ENCODE measurements around the gene NEFH. TPM values are rescaled to one million over a fixed set of nuclear protein-coding genes. Genes with fewer than 3 reads are reported as not detected.

NEFH gene
- polyA plus RNA-seq, 10 donors: 0.29 to 6.5 (median 3.1) TPM

DNA sequence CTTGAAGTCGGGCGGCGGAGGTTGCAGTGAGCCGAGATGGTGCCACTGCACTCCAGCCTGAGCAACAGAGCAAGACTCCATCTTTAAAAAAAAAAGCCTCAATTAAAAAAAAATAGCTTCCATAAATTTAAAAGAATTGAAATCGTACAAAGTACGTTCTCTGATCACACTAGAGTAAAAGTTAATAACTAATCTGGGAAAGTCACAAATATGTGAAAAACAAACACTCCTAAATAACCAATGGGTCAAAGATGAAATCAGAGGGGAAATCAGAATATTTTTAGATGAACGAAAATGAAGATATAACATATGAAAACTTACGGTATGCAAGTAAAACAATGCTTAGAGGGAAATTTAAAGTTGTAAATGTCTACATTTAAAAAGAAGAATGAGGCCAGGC is 19.8 kb downstream of the NEFH start:
- DNase-seq: no peak

DNA sequence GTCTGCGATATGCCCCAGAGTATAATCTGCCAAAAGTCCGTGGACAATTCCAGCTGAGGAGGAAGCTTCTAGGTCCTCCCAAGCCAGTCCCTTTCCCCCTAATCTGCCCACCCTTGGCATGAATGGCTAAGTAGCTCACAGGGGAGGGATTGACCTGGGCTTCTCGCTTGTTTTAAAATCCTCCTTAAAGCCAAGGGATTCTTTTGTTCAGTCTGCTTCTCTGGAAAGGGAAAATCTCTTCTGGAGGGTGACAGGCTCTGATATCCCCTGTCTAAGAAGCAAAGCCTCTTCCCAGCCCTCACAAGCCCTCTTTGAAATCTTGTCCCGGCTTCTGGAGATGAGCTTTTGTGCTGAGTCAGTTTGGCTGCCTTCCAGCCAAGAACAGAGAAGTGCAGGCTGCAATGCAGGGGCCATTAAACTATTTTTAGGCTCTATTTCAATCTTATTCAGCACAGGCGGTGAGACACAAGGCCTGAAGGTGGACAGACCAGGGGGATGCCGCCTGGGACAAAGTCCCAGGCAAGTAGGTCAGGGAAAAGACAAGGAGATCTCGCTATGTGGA is 23.9 kb downstream of the NEFH start:
- DNase-seq: peak; percentile 66 to 78 (median 76)

DNA sequence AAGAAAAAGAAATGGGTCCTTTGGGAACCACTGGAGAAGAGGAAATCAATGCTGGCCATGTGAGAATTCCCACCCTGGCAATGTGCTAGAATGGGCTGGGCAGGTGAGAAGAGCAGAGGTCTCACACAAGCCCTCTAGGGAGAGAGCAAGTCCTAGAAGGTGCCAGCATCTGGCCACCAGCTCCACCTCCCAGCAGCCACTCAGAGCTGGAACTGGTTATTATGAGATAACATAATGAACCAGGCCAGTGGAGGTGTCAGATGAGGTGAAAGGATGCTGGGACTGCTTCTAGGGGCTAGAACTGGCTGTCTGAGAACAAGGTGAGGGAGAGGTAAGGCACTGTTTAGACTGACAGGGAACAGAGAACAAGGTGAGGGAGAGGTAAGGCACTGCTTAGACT is 29.3 kb downstream of the NEFH start:
- no peak for DNase-seq

DNA sequence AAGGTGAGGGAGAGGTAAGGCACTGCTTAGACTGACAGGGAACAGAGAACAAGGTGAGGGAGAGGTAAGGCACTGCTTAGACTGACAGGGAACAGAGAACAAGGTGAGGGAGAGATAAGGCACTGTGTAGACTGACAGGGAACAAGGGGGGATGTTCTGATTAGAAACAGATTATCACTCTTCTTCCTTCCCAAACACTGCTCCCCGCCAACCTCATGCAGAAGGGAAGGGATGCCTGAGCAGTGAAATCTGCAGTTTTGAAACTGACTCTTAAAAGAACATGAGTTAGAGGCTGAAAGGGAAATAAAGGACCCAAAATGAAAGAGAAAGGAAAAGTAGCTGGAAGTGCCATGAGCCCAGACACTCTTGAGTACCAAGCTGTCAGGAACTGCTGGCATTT is 29.8 kb downstream of the NEFH start:
- no peak for DNase-seq

DNA sequence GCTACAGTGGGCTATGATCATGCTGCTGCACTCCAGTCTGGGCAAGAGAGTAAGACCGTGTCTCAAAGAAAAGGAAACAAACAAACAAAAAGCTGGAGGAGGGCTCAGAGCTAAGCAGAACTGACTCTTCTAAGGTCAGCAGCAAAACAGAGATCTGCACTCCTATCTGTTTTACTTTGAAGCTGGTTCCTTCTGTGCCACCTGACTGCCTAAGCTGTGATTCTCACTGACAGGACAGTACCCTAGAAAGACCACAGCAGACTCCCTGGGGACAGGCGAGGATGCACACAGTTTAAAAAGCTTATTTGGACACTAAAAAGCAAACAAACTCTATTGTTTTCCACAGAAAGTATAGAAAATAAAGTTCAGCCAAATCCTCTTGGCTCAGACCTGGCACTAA is 30.5 kb downstream of the NEFH start:
- no peak for DNase-seq

DNA sequence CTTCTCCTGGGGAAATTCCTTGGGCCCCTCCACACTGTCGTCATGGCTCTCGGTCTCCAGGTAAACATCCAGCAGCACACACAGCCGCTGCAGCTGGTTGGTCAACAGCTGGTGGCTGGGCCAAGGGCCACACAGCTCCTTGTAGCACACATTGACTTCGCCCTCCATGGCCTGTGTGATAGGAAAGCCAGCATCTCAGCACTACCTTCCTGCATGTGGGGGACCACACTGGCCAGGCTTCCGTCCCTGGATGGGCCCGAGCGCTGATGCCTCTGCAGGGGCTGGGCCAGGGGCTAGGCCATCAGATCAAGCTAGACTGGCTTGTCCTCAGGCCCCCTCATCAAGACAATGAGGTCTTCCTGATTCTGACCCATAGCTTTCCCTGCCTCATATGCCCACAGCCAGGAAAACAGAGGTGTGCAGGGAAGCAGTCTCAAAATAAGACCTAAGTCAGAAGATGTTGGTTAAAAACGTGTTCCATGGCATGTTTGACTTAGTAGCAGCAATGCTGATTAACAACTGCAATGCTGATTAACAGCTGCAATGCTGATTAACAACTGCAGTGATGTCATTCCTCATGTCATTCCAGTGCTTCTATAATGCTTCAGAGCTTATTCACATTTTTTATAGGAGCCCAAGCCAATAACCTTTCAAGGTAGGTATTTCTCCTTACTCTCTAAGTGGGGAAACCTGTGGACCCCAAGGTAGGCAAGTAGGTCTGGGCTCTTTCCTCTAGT is 31.3 kb downstream of the NEFH start:
- DNase-seq: no peak

DNA sequence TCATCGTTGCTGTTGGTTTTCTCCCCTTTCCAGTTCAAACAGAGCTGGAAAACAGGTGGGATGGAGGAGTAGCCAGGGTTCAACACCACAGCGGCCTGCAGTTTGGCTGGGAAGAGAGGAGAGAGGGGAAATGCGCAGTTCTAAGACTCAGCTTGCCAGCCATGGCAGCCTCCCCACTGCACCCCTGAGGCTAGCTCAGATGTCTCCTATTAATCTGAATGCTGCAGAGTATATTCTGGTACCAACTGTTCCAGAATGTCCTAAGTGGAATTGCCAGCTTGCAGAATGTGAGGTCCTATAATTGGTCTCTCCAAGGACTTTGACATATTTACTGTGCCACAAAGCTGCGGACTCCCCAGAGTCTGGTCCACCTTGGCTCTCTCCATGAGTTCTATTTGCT is 32.0 kb downstream of the NEFH start:
- no peak for DNase-seq

DNA sequence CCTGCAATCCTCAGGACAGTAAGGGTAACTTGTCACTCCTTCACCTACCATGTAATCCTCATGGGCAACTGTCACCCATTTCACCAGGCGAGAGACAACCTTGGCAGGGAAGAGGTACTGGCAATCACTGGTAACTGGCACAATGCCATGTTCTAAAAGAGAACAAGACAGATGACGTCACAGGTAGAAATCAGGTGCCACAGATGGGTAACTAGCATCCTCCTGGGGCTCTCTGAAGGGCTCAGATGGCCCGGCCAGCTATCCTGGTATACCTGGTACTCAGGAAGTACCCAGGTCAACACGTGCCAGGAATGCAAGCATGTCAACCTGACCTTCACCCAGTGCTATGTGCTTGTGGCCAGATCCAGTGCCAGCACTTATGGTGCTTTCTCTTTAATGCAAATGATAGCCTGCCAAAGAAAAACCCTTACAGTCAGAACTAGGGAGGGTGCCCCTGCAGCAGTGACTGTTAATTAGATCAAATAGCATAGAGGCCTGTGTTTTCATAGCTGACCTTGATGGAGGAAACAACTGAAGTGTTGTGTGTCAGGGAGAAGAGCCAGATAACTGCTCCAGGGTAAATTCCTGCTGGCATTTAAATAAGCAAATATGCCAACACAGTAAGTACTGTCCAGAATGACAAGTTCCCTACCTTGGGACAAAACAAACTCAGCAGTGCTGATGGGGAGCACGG is 37.3 kb downstream of the NEFH start:
- DNase-seq: no peak

DNA sequence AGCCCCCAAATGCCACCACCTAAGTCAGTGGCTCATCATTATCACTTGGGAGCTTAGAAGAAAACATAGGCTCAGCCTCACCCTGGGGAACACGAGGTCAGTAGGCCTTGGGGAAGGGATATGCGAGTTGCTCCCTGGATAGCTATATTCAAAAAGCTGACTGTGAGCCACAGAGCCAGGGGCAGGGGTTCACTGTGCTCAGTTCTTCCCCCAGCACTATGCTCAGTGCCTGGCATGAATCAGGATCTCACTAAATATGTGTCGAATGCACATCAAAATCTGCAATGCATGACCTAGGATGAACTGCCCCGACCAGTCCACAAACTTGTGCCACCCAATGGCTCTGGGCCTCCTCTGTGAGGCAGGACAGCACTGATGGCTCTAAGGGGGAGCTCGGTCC is 38.4 kb downstream of the NEFH start:
- DNase-seq: no peak

DNA sequence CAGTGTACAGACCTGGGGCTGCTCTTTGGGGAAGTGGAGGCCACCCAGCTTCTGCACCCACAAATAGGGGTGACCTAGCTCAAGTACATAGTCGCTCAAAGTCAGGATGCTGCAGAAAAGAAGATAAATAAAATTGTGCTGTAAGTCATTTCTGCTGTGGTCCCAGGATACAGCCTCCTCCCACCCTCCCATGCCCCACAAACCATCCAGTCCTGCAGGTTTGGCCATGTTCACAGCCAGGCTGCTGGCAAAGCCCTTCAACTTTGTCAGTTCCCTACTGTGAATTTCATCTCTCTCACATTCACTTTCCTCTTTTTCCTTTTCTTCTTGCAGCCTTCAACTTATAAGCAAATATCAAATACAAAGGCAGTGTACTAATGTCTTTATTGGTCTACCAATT is 40.0 kb downstream of the NEFH start:
- no peak for DNase-seq

DNA sequence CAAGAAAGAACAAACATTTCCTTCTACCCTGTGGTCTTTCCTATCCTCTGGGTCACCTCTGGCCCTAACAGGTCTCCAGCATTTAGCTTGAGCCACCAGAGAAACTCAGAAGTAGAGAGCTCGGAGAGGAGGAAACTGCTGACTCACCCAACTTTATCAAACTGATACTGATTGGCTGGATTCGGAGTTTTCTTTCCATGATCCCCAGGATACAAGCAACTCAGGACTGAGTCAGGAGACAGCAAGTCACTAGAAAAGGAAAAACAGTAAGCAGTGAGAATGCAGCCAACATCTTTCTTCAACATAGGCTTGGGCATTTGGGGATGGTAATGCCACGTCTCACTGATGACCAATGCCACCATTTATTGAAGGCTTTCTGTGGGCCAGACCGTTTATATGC is 40.8 kb downstream of the NEFH start:
- peak in 1 of 3 donors; percentile 7 for DNase-seq

DNA sequence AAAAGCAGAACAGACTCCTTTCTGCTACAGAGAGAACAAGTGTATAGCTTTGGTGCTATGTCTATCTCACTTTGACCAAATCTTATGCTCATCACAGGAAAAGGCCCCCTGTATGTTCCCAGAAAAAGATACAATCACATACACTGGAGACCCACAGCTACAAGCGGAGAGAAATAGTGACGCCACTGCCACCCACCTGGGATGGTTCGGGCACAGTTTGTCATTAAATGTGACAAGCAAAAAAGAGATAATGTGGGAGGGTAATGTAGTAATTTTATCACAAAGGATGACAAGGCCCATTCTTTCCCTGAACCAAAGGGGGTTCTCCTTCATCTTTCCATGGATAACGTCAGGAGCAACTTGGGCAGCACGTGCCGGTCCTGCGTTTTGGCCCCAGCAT is 41.5 kb downstream of the NEFH start:
- no peak for DNase-seq

DNA sequence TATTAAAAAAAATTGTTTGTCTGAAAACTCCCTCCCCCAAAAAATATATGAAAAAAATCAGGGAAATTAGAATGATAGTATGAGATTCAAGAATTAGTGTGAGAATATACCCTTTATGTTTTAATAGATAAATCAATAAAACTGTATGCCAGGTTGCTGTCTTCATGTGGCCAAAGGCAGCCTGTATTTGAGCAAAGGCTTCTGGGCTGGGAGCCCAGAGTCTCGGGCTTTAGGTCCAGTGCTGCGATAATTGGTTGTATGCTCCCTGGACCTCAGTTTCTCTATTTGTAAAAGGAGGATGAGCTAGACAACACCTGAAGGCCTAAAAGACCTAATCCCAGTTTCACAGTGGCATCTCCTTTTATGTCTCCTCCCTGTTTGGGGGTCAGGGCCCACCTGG is 43.7 kb downstream of the NEFH start:
- DNase-seq: no peak

DNA sequence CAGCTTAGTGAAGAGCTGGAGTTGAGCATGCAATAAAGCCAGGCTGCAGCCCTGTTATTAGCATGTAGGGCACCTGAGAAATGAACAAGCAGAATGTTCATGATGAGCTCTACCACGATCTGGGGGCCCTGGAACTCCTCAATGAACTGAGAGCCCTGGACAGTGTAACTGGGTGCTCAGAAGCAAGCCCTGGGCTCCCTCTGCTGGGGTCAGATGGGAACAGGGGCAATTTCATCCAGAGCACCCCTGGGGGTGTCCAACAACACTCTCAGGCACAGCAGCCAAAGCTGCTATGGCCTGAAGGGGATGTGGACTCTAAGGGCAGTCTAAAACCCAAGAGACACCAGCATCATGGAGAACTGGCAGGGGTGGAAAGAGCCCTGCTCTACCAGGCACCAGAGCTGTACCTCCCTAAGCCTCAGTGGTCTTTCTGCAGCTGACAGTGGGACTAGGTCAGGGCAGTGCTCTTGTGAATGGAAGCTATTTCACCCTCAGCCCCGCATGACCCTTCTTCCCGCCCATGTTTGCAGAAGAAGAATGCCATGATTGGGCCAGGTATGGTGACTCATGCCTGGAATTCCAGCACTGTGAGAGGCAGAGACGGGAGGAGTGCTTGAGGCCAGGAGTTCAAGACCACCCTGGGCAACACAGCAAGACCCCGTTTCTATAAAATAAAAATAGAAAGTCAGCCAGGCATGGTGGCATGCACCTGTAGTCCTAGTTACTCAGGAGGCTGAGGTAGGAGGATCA is 44.6 kb downstream of the NEFH start:
- DNase-seq: no peak

DNA sequence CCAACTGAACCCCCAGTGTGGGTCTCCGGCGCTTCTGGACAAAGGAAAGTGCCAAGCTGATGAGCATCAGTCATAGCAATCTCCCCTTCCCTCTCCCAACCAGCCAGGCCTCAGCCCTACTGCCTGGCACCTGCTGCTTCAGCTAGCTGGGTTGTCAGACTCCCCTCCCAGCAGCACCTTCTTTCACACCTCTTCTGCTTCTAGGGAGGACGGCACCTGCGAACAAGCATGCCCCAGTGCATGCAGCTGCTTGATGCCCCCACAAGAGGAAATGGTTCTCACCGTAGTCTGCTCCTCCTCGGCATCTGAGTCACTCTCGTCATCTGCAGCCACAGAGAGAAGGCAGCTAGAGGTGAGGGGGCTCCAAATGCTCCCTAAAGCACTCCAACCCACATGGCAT is 48.1 kb downstream of the NEFH start:
- DNase-seq: no peak

DNA sequence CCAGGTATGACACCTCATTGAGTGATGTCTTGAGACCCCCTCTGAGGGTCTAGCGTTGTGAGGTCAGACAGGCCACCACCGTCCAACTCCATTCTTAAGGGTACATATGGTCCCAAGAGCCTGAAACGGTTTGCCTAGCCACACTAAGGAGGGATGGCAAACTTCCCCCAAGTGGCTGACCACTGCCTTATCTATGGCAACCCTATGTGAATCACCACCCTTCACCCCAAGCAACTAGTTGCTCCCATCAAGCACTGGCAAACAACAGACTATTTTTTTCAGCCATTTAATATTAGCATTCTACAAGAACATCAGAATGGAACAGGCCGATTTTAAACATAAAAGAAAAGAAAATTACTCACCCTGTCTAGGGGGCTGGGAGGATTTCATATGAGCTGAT is 50.7 kb downstream of the NEFH start:
- DNase-seq: no peak

DNA sequence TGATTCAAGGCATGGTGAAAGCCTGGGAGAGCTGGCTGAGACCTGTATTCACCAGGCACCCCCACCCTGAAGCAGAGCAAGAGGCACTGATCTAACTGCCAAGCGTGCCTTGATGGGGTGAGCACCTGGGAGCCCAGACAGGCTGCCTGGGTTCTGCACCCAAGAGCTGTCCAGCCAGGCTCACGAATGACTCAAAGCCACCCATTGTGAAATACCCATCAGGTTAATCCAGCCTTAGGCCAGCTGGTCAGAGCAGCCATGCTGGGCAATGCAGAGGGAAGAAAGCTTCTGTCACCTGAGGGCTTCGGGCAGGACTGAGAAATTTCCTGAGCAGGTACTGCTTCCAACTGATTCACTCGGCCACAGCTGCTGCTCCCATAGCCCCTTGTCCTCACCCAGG is 51.4 kb downstream of the NEFH start:
- no peak for DNase-seq

DNA sequence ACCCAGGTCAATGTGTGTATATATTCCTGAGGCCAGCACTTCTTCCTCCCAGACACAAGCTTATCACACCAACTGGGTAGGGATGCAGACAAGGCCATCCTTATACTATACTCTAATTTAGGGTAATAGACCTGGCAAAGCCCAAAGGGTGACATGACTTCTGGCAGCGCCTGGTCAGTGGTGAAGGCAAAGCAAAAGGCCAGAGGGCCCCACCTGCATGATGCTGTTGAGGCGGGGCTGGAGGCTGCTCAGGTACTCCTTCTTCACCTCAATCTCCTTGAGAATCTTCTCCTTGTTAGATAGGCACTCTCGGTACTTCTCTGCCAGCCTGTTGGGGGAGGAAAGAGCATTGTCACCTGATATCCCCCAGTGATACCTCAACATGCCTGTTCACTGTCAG is 56.4 kb downstream of the NEFH start:
- no peak for DNase-seq

DNA sequence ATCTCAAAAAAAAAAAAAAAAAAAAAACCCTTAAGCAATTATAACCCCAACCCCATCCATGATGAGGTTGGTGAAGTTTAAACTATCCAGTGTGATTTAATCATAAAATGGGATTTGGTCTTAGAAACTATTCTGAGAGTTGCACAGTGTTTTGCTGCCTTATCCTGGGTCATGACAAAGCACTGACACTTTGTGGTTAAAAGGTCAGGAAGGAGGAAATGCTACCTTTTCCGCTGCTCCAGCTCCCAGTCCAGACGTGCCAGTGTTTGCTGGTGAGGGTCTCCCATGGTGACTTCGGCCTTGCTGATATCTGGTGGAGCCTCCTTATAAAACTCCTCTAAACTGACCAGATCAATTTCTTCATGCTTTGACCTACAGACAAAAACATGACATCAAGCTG is 59.1 kb downstream of the NEFH start:
- no peak for DNase-seq

Data from muscle of back (tissue), 11 donors.